ENCODE measurements around the gene MAP3K9. TPM values are rescaled to one million over a fixed set of nuclear protein-coding genes. Genes with fewer than 3 reads are reported as not detected.

The MAP3K9 gene
- total and polyA plus RNA-seq, 10 of the 15 experiments (the other 5 are each of a cell fraction or from before 2014, with no cell fraction given): 0.48 to 7.9 (median 2.9) TPM

DNA sequence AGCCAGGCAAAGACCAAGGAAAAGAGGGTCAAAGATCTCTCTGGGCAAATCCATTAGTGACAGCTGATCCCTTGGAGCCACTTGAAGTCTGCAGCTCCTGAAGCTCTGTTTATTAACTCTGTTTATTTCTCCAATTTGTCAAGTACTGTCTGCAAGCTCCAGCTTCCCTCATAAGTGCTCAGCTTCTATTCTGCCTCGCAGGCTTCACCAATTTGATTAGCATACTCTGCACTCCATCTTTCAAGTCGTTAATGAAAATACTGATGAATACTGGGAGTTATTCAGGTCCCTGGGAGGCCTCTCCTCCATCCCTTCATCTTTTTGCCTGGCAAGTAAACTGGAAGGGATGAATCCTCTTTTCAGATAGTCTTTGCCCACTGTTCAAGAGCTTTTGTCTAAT is 113.3 kb downstream of the MAP3K9 start:
- BruUV-seq (replicated peaks): no TSS peak
- DNase-seq (ENCODE audit: low read depth, low spot score) (no peak), FAIRE-seq (no peak), ATAC-seq (no peak)
- ChIA-PET RAD21 (ENCODE audit: unreplicated experiment) (interaction anchor here (1.2 kb wide), 1 partner anchor 15 kb away, joined by 4 read pairs; no protein-coding TSS in a partner anchor), CTCF (interaction anchor here (1.3 to 1.4 kb wide), 2 partner anchors 18 to 34 kb away, joined by 3 read pairs; no protein-coding TSS in a partner anchor), POLR2A (interaction anchor here (1.2 kb wide), 1 partner anchor 14 kb away, joined by 6 read pairs; no protein-coding TSS in a partner anchor), SMC1A (ENCODE audit: uncharacterized antibody, unreplicated experiment) (interaction anchor here (1.1 to 2.1 kb wide), 6 partner anchors 9 to 72 kb away, joined by 3 to 7 read pairs (median 3); no protein-coding TSS in a partner anchor)
- in situ Hi-C loops (cut with MboI): no loop called here
- H3K4me2 ChIP-seq (ENCODE audit: control insufficient read depth, insufficient read depth): no peak overlapping the region
- H3K9me3 ChIP-seq (replicated peaks; ENCODE audit: control insufficient read depth, insufficient read depth, low read length): no peaks in the 10 kb centered on the region
- H3K36me3 ChIP-seq (ENCODE audit: control insufficient read depth in 2 of 2, insufficient read depth in 2 of 2, low read length in 1 of 2): no peaks in the 10 kb centered on the region
- no peaks in the 10 kb centered on the region for H3K27me3 ChIP-seq (replicated peaks in 1 of 2; ENCODE audit: control insufficient read depth in 2 of 2, insufficient read depth in 2 of 2, low read length in 1 of 2)
- TF ChIP-seq BHLHE40 (IDR thresholded peaks at IDR 0.05; ENCODE audit: borderline replicate concordance in 1 of 2, low read depth in 2 of 2, low read length in 1 of 2): no peak
- TF ChIP-seq NR2C2 (IDR thresholded peaks at IDR 0.05; ENCODE audit: borderline replicate concordance, control insufficient read depth, insufficient read length, low read depth): no peak
- no peak for TF ChIP-seq RFX5 (IDR thresholded peaks at IDR 0.05; ENCODE audit: low read depth, low read length)
- no peak for TF ChIP-seq BCL11A (IDR thresholded peaks at IDR 0.05; ENCODE audit: low read depth, low read length)
- TF ChIP-seq CBFB (IDR thresholded peaks at IDR 0.05; ENCODE audit: low read depth): no peak
- no peak for TF ChIP-seq BMI1 (IDR thresholded peaks at IDR 0.05; ENCODE audit: borderline replicate concordance)
- TF ChIP-seq MEF2A (IDR thresholded peaks at IDR 0.05; ENCODE audit: insufficient read depth, low read depth, low read length): no peak
- no peak for TF ChIP-seq IKZF2 (IDR thresholded peaks at IDR 0.05)
- no peak for TF ChIP-seq RAD21 (IDR thresholded peaks at IDR 0.05; ENCODE audit: insufficient read depth, low read depth, low read length)
- no peak overlapping the region for H2AFZ ChIP-seq (ENCODE audit: control insufficient read depth, low read depth, low read length)
- 44% methylated on average over 2 of the region's 2 CpGs for WGBS (ENCODE audit: insufficient coverage, insufficient replicate concordance, low lambda C conversion rate, missing lambda C conversion rate)
- no peak overlapping the region for H3K9ac ChIP-seq (ENCODE audit: control insufficient read depth, insufficient read depth, low read length)
- H3K4me3 ChIP-seq: no peak overlapping the region
- H4K20me1 ChIP-seq (ENCODE audit: control insufficient read depth, insufficient read depth): no peaks in the 10 kb centered on the region
- no peaks in the 10 kb centered on the region for H3K79me2 ChIP-seq (ENCODE audit: control insufficient read depth, insufficient read depth, low read length)
- intact Hi-C loops (cut with micrococcal nuclease; ENCODE audit: unreplicated experiment): no loop called here
- no peaks in the 10 kb centered on the region for H3K4me1 ChIP-seq (ENCODE audit: control insufficient read depth, insufficient read depth, low read length)
- H3K27ac ChIP-seq (ENCODE audit: control insufficient read depth, insufficient read depth): no peak overlapping the region
